ENCODE measurements around the gene KBTBD13.

Gene KBTBD13

DNA sequence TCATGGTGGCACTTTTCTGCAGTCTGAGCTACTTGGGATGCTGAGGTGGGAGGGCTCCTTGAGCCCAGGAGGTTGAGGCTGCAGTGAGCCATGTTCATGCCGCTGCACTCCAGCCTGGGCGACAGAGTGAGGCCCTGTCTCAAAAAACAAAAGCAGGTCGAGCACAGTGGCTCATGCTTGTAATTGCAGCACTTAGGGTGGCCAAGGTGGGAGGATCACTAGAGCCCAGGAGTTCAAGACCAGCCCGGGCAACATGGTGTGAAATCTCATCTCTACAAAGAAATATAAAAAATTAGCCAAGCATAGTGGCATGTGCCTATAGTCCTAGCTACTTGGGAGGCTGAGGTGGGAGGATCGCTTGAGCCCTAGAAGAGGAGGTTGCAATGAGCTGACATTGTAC lies 28.5 kb downstream of the KBTBD13 start:
- DNase-seq (ENCODE audit: low read depth in 3 of 3, low spot score in 1 of 3), result no peak

DNA sequence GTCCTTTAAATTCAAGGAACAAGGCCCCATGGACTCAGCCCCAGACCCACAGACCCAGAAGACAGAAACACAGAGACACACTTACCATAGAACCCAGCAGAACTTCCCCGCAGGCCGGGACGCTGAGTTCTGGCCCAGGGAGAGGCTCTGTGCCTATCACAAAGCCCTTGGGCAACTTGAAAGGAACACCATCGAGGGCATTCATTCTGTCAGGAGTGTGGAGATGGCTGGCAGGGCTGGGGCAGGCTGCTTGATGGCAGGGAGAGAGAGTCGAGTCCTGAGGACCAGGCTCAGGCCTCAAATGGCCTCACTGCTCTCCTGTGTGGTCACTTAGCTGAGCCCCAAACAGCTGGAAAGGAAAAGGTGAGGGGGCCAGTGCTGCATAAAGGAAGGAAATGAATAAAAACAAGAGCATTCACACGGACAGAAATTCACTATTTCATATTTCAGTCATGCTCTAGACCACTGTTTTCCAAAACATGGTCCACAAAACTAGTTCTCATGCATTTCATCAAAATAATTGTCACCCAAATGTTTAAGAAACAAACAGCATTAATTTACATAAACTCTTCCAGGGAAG lies 29.6 kb downstream of the KBTBD13 start:
- no peak for DNase-seq (ENCODE audit: low read depth in 3 of 3, low spot score in 1 of 3)

DNA sequence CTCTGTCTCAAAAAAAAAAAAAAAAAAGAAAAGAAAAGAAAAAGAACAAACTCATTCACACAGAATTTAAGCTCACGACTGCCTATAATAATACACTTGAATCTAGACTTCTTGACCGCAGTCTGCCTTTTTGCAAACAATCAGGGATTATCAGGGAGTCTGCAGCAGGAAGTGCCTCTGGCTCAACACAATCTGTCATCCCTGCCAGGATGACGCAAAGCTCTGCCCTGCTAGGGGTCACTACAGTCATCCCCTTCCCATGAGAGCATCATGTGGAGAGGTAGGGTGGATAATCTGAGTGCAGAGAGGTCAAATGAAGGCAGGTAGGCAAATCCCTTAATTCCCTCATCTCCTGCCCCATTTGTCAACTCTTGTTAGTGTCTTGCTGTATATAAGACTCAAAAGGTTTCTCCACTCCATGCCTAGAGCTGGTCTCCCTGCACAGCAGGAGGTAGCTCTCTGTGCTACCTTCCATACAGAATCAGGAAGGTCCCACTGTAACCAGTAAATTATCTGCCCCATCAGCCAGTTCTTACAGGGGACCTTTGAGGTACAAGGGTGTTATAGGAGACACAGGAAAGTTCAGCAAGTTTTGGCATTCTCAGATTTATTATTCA lies 34.2 kb downstream of the KBTBD13 start:
- DNase-seq (ENCODE audit: low read depth in 3 of 3, low spot score in 1 of 3), result no peak

DNA sequence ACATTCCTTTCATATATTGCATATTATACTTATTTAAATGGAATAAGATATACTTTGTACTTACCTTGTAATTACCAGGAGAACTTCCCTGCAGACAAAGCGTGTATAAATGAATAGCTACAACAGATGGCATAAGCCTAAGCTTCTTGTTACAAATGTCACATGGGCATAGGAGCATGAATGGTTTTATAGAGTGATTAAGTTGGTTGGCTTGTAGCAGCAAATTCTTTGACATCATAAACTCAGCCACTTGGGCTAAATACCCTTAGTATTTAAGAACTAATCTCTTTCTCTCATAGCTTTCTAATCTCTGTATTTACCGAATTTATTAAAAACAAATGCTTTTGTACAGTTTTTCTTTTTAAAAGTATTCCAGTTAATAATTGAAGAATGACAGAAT lies 38.5 kb downstream of the KBTBD13 start, which contains the start of gene UBAP1L:
TSS of gene UBAP1L (minus strand) at position 115 of the 400 bp plus-strand sequence. CDS start 8,985 bp downstream, outside the sequence.
- no peak for DNase-seq (ENCODE audit: low read depth in 3 of 3, low spot score in 1 of 3)

DNA sequence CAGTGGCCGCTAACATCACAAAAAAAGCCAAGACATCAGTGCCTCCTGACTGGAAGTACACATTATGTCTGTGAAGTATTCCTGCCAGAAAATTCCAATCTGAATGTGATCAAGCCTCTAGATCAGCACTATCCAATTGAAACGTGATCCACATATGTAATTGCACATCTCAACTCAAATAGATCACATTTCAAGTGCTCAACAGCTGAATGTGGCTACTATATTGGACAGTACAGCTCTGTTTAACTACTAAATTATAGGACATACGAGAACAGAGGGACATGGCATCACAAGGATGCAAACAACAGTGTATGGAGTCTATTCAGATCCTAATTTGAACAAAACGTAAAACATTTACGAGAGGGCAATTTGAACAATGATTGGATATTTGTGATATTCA lies 39.0 kb downstream of the KBTBD13 start:
- no peak for DNase-seq (ENCODE audit: low read depth in 3 of 3, low spot score in 1 of 3)
